NCI-H2107 (cell line): Measurements from ENCODE around the gene PYGB.
"Not testable (repeated sequence)": the region's sequence is repeated elsewhere in the genome, so short reads cannot be mapped to it uniquely, and the experiment has no call there.

Experiments used
- DNase-seq: peaks from one replicate; lab custom pipeline; 2025; lab: John Stamatoyannopoulos, UW

PYGB gene

DNA sequence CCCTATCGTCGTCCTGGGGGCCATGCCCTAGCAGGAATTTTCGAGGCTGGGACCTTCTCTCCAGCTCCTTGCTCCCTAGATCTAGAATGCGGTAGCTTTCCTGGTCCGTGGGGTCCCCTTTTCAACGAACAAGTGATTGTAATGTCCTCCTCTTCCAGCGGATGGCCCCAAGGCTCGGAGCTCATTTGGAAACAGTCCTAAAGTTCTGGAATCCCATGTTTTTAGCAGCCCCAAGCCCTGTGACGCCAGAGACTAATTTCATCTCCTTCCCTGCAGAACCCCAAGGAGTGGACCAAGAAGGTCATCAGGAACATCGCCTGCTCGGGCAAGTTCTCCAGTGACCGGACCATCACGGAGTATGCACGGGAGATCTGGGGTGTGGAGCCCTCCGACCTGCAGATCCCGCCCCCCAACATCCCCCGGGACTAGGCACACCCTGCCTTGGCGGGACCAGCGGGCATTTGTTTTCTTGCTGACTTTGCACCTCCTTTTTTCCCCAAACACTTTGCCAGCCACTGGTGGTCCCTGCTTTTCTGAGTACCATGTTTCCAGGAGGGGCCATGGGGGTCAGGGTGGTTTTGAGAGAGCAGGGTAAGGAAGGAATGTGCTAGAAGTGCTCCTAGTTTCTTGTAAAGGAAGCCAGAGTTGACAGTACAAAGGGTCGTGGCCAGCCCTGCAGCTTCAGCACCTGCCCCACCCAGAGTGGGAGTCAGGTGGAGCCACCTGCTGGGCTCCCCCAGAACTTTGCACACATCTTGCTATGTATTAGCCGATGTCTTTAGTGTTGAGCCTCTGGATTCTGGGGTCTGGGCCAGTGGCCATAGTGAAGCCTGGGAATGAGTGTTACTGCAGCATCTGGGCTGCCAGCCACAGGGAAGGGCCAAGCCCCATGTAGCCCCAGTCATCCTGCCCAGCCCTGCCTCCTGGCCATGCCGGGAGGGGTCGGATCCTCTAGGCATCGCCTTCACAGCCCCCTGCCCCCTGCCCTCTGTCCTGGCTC lies 48.5 kb downstream of the PYGB start:
- no peak for DNase-seq

GRCh38 chr20:25297141-25297905 lies 49.4 kb downstream of the PYGB start:
- DNase-seq = no peak

DNA sequence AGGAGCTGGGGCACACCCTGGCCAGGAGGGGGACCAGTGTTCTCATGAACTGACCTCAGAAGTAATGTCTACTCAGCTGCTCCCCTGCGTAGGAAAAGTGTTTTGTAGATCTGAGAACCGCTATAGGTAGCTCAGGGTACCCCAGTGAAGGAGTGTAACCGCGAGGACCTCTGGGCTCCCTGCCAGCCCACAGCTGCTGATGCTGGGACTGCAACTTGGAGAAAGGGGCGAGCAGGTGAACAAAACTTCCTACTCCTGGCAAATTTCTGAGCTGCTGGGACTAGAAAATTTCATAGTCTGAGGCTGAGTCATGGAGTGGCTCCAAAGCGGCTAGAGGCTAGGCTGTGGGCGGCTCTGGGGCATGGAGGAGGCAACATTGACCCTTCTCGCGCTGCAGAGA lies 51.9 kb downstream of the PYGB start:
- DNase-seq = no peak

- DNase-seq = no peak
Measured at GRCh38 chr20:25300496-25301170, 52.7 kb downstream of the PYGB start.

- DNase-seq = no peak
Measured at GRCh38 chr20:25301357-25301920, 53.6 kb downstream of the PYGB start.

DNA sequence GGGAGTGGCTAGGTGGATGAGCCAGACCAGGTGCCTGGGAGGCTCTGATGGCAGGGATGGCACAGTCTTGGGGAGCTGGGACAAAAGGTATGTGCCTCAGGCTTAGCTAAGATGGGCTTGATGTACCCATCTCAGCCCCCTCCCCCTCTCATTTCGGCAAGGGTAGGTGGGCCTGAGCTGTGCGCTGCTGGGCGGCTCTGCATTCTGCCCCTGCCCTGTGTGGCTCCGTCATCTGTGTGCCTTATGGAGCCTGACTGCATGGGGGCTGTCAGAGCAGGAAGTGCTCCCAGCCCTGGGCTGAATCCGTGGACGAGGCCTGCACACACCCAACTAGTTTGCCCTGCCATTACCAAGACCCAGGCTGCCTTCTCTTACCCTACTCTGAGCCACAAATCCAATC lies 54.7 kb downstream of the PYGB start:
- no peak for DNase-seq

GRCh38 chr20:25303292-25304024 lies 55.6 kb downstream of the PYGB start:
- DNase-seq = no peak

GRCh38 chr20:25304025-25304549 lies 56.2 kb downstream of the PYGB start:
- DNase-seq = no peak

GRCh38 chr20:25306991-25307903 lies 59.4 kb downstream of the PYGB start:
- no peak for DNase-seq

- no peak for DNase-seq
Measured at GRCh38 chr20:25308083-25308491, 60.2 kb downstream of the PYGB start.

DNA sequence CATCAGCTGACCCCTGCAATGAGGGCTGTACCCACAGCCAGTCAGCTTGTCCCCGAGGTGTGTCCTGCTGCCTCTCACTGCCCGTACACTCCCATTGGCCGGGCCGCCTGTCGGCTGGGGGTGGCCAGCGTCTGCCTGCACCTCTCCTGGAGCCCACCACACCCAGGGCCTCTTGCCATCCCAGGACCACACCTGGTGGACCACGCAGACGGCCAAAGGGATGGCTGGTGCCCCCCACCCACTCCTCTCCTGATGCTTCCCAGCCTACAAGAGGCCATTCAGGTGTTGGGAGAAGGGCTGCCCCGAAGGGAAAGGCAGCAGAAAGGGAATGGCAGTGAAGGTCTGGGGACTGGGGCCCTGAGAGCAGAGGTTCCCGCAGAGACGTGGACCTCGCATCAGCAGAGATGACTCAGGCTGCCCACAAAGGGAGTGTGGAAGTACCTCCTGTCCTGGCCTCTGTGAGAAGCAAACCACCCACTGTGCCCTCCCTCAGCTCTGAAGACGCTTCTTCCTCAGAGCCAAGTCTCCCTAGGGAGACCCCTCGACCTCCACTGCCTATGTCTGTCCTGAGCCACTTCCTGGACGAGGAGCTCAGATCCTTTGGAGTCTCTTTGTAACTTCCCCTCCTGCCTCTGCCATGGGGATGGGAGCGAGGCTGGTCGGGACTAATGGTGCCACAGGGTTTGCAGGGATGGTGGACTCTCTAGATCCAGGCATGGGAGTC lies 60.9 kb downstream of the PYGB start:
- DNase-seq = no peak

DNA sequence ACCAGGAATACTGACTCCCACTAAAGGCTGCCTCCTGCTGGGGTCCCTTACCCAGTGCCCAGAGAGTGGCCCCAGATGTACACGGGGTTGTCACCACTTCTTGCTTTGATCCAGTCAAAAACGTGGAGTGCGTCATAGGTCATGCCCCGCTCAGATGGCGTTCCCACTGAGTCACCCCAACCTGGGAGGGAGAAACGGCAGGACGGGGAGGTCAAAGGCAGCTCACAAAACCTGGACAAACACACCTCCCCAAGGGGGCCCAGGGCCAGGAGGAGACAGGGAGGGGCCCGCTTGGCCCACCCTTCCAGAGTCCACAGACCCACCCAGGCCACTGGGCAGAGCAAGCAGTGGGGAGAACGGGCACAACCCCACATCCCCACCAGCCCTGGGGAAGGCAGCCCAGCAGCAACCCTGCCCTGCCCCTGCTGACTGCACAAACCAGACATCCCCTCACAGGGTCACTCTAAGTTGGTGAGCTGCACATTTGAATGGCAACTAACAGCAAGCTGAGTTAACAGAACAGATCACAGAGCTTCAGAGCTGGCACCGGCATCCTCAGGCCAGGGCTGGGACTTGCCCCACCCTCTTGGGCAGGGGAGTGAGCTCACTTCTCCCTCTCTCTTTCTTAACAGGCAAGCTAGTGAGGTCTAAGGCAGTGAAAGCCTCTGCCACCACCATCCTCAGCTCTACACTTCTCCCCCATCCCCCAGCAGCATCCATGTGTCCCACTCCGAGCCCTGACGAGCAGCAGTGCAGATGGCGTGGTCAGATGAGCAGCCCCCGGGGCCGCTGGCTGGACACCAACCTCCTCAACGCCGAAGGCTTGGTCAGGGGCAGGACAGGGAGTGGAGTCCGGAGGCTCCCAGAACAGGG lies 61.7 kb downstream of the PYGB start:
- no peak for DNase-seq

- DNase-seq = no peak
Measured at GRCh38 chr20:25310268-25310920, 62.5 kb downstream of the PYGB start.

DNA sequence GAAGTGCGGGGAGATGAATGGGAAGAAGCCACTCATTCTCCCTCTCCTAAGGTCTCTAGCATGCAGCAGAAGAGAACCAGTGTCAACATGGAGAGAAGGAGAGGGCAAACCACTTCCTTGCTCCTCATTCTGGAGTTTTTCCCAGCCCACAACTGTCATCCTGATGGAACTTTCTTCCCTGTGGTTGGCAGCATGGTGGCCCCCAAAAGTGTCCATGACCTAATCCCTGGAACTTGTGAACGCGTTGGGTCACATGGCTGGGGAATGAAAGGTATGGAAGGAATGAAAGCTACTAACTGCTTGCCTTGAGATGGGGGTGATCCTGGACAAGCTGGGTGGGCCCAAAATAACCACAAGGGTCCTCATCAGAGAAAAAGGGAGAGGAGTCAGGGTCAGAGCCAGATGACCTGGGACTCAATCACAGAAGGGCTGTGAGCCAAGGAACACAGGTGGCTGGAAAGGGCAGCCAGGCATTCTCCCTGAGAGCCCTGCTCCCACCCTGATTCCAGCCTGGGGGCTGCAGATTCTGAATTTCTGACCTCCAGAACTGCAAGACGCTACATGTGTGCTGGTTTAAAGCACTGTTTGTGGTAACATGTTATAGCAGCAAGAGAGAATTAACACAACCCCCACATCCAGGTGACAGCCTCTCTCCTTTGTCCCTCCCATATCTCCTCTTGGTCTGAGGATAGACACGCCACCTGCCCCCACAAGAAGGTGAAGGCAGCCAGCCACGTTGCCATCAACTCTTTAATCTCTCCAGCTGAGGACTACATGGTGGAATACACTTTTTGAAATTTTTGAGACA lies 63.2 kb downstream of the PYGB start:
- DNase-seq = no peak

GRCh38 chr20:25312716-25313115 lies 64.8 kb downstream of the PYGB start:
- DNase-seq = not testable (repeated sequence)

- DNase-seq = no peak
Measured at GRCh38 chr20:25313593-25313992, 65.7 kb downstream of the PYGB start.
